Stimulated activated CD4-positive, alpha-beta T cell treated with anti-CD3 and anti-CD28 coated beads, Interleukin-4, amount 100 ng/mL, for 48 hours (primary cell): Measurements from ENCODE around the gene COG3.

ENCODE experiments used
- DNase-seq, 2 donors: peaks; one replicate each; pipeline ENCODE4 v3.0.0-alpha.2; 2020; ENCODE audit warnings: low read depth in 2 of 2

The COG3 gene

DNA sequence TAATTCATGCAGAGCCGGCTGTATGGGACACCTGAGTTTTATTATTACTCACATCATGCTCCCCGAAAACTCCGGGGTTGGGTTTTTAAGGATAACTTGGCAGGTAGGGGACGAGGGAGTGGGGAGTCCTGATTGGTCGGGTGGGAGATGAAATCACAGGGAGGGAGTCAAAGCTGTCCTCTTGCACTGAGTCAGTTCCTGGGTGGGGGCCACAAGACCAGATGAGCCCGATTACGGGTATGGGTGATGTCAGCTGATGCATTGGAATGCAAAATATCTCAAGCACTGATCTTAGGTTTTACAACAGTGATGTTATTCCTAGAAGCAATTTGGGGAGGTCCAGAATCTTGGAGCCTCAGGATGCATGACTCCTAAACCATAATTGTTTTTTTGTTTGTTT lies 18.6 kb upstream of the COG3 start:
- DNase-seq = no peak

DNA sequence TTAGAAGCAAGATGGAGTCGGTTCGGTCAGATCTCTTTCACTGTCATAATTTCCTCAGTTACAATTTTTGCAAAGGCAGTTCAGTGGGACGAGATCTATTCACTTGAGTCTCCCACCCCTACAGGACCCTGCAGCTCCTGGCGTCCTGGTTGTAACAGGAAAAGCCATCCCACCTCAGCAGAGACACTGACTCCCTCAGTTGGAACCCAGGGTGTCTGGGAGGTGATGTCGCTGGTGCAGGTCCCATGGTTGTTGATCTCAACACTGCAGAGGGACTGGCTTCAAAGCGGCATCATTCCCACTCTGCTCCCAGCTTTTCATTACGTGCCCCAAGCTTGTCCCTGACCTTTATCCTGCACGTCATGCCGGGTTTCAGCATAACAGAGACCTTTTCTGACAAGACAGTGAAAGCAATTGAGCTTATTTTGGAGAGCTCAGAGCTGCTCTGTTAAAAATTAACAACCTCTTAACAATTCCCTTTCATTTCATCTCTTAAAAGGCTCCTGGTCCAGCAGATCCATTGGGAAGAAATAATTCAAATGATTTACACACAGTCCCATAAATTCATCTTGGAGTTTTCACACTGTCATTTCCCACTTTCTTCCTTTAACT lies 17.6 kb upstream of the COG3 start:
- DNase-seq = no peak

GRCh38 chr13:45448965-45449559 lies 15.7 kb upstream of the COG3 start:
- DNase-seq = no peak

DNA sequence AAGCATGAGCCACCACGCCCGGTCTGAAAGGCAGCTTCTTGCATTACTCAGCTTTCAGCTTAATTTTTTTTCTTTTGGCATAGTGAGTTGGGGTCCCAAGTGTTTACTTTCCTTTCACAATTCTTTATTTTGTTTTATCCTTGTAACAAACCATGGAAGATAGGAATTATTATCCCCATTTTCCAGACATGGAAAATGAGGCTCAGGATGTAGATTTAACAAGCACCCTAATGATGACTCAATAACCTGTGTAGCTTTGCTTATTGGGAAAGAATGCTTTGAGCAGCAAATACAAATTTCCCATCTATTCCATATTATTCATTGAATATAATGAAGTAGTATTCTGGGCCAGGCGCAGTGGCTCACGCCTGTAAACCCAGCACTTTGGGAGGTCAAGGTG lies 13.5 kb upstream of the COG3 start:
- DNase-seq = no peak

GRCh38 chr13:45454204-45454603 lies 10.5 kb upstream of the COG3 start:
- no peak for DNase-seq

- no peak for DNase-seq
Observed at GRCh38 chr13:45456196-45456972, 8.4 kb upstream of the COG3 start.

DNA sequence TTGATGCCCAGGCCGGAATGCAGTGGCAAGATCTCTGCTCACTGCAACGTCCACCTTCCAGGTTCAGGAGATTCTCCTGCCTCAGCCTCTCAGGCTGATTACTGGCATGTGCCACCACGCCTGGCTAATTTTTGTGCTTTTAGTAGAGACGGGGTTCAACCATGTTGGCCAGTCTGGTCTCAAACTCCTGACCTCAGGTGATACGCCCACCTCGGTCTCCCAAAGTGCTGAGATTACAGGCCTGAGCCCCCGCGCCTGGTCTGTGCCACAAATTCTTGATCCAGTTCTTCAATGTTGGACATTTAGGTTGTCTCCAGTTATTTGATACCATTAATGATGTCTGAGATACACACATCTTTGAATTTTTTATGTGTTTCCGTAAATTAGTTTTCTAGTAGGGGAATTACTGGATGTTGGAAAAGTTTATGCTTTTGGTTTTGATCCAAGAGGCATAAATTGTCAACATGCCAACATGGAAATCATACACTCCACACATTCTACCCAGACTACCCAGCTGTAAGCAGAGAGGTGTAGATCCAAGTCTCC lies 525 bp upstream of the COG3 start:
- no peak for DNase-seq

DNA sequence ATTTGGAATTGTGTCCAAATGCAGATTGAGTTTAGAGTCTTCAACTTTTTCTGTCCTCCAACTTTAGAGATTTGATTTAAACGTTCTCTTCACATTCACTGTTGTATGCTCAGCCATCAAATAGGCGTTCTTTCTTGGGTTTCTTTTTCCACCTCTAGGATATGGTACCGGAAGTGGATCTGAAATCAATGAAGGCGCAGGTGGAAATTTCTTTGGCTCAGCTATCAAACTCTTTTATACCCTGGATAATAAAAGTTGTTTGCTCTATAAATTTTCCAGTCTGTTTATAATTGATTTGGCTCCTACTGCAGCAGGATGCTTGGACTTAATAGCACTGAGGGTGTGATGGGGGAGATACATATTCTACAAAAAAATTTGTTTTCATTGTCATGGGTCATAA lies 1.6 kb downstream of the COG3 start:
- DNase-seq = no peak

- DNase-seq = no peak
Observed at GRCh38 chr13:45468635-45469034, 3.9 kb downstream of the COG3 start.

DNA sequence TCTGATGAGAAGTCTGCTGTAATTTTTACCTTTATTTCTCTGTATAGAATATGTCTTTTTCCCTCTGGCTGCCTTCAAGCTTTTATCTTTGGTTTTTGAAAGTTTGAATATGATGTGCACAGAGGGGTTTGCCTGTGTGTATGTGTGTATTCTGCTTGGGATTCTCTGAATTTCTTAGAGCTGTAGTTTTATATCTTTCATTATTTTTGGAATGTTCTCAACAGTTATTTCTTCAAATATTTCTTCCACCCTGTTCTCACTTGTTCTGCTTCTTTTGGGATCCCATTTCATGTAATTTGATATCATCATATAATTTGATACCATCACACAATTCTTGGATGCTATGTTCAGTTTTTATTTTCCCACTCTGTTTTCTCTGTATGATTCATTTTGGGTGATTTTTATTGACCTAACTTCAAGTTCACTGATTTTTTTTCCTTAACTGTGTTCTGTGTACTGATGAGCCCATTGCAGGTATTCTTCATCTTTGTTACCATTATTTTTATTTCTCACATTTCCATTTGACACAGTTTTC lies 7.5 kb downstream of the COG3 start:
- DNase-seq = no peak

DNA sequence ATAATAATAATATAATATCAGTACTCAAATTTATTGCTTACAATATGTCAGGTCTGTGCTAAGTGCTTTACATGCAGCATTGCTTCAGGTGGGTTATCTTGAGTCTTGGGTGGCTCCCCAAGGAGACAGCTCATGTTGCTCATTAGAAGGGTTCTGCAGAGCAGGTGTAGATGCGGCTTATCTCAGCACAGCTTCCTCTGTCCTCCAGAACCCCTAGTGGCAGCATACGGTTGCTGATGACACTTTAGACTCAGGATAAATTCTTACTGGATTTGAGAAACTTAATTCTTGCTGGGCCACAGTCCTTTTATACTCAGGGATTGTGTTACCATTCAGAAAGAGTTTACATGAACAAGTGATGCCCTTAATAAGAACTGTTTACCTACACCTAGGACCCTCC lies 8.9 kb downstream of the COG3 start:
- DNase-seq = no peak

DNA sequence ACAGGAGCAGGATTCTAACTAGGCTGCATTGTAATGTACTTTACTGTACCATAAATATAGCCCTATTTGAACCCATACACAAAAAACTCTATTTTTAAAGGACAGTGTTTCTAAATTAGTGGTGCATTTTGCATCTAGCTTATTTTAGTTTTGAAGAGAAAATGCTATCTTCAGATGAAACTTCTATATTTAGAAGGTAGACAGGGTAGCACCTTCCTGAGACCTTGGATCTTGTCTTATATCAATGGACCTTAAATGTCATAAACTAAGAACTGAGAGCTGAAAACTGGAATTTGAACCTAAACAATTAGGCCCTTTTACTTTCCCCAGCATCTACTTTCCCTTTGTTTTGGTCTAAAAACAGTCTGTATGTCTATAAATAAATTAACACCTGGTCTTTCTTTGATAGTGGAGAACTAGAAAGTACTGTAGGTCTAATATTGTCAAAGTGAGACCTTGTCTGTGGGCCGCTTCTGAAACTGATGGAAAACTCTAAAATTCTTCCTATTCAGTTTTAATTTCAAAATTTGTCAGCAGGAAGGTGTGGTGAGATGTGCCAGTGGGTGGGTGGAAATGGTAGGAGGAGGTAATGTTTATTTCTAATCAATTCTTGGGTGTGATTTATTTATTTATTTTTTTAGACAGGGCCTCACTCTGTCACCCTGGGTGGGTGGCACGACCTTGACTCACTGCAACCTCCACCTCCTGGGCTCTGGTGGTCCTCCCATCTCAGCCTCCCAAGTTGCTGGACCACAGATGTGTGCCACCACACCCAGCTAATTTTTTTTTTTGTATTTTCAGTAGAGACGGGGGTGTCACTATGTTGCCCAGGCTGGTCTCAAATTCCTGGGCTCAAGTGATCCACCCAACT lies 10.1 kb downstream of the COG3 start:
- no peak for DNase-seq

- no peak for DNase-seq
Observed at GRCh38 chr13:45479661-45480060, 14.9 kb downstream of the COG3 start.

GRCh38 chr13:45481688-45482087 lies 16.9 kb downstream of the COG3 start:
- DNase-seq = no peak

- no peak for DNase-seq
Observed at GRCh38 chr13:45482571-45483173, 17.9 kb downstream of the COG3 start.

GRCh38 chr13:45487604-45488003 lies 22.9 kb downstream of the COG3 start:
- no peak for DNase-seq

GRCh38 chr13:45490068-45490467 lies 25.3 kb downstream of the COG3 start:
- no peak for DNase-seq

DNA sequence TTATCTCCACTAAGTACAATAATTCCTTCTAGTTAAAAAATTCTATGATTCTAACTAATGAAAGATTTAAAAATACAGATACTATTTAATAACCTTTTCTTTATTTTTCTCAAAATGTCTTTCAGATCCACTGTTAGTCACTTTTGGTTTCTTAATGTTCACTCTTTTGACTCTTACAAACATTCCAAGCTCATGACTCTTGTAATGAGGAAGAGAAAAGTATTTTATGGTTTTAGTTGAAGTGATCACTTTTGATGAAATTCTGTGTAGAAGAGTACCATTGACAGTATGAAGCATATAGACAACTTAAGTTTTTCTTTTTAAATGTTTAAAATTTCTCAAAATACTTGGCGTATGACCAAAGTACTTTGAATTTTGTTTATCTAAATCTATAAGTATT lies 27.8 kb downstream of the COG3 start:
- DNase-seq = no peak

DNA sequence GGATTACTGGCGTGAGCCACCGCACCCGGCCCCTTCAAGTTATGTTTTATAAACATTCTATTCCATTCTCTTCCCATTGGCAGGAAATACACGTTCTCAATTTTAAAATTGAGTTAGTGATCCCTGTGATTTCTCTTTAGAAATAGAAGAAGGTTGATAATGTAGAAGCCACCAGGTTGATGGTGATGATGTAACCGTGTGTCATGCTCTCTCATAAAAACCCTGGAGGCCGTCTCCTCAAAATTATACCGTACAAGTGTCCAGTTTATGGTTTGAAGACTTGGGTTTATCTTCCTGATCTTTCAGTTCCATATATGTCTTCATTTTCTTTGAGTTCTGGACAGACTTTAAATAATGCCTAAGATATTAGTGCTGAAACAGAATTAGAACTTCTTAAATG lies 32.2 kb downstream of the COG3 start:
- no peak for DNase-seq

DNA sequence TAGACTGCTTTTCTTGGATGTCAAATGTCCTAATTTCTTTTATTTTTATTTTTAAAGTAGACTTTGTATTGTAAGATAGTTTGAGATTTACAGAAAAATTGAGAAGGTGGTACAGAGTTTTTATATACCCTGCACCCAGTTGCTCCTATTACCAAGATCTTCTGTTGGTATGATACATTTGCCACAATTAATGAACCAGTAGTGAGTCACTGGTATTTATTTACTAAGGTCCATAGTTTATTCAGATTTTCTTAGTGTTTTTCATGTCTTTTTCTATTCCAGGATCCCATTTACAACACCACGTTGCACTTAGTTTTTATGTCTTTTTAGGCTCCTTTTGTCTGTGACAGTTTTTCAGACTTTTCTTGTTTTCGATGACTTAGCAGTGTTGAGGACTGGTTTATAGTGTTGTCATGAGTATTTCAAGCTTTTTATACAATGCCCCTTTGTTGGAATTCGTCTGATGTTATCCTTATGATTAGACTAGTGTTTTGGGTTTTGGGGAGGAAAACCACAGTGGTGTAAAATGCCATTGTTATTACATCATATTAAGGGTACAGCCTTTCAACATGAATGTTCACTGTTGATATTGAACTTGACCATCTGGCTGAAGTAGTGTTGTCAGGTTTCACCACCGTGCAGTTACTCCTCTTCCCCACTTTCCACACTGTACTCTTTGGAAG lies 35.9 kb downstream of the COG3 start:
- DNase-seq = no peak

GRCh38 chr13:45501175-45501526 lies 36.4 kb downstream of the COG3 start:
- DNase-seq = no peak
